Smooth muscle cell (in vitro differentiated cells): Measurements from ENCODE around the gene PMF1. TPM values are rescaled to one million over a fixed set of nuclear protein-coding genes. Genes with fewer than 3 reads are reported as not detected.

Experiments used
- polyA plus RNA-seq: library from polyadenylated mRNA; unstranded; fragments of >200 nt; fragmentation: Nextera tagmentation; extraction: Ambion mirVana; gene quantifications from 2 replicates; pipeline ENCODE4 v1.2.1, GENCODE V29; 2016
- small RNA-seq: library from RNA; depleted of rRNA; stranded (forward); fragments of <200 nt; gene quantifications from one replicate; pipeline ENCODE3, GENCODE V24; 2014
- total RNA-seq: library from RNA; depleted of rRNA; stranded (reverse); fragments of >200 nt; gene quantifications from 2 replicates; pipeline ENCODE4 v1.2.3, GENCODE V29; 2014

The PMF1 gene
- total and polyA plus RNA-seq, 2 experiments from 2014 or later, result 59.2 to 82.5 TPM

Small RNA genes lying within 50 kb of the gene (small RNA-seq; reads per million reads assigned to genes)
- gene RF00568, result not detected

Other genes starting within 250 kb of the PMF1 start
- gene ARHGEF2, start 234.5 kb upstream of the PMF1 start, total RNA-seq, result 30.2 and 58.0 TPM in 2 replicates
- 21.0 and 24.2 TPM in 2 replicates for gene ARHGEF2, start 234.5 kb upstream of the PMF1 start, polyA plus RNA-seq
- gene SSR2, start 192.1 kb upstream of the PMF1 start, total RNA-seq, result 452 and 457 TPM in 2 replicates
- 408 and 447 TPM in 2 replicates for gene SSR2, start 192.1 kb upstream of the PMF1 start, polyA plus RNA-seq
- 18.1 and 18.8 TPM in 2 replicates for gene UBQLN4, start 159.2 kb upstream of the PMF1 start, total RNA-seq
- gene UBQLN4, start 159.2 kb upstream of the PMF1 start, polyA plus RNA-seq, result 19.4 and 23.3 TPM in 2 replicates
- 32.2 and 55.1 TPM in 2 replicates for gene LAMTOR2, start 158.2 kb upstream of the PMF1 start, total RNA-seq
- gene LAMTOR2, start 158.2 kb upstream of the PMF1 start, polyA plus RNA-seq, result 146 and 156 TPM in 2 replicates
- 16.8 and 27.1 TPM in 2 replicates for gene RAB25, start 151.8 kb upstream of the PMF1 start, total RNA-seq
- gene RAB25, start 151.8 kb upstream of the PMF1 start, polyA plus RNA-seq, result 8.9 and 53.5 TPM in 2 replicates
- gene MEX3A, start 130.5 kb upstream of the PMF1 start, total RNA-seq, result 13.5 and 13.8 TPM in 2 replicates
- 10.5 and 11.0 TPM in 2 replicates for gene MEX3A, start 130.5 kb upstream of the PMF1 start, polyA plus RNA-seq
- 237 and 256 TPM in 2 replicates for gene LMNA, start 98.3 kb upstream of the PMF1 start, total RNA-seq
- gene LMNA, start 98.3 kb upstream of the PMF1 start, polyA plus RNA-seq, result 626 and 674 TPM in 2 replicates
- 2.1 and 5.0 TPM in 2 replicates for gene SEMA4A, start 59.4 kb upstream of the PMF1 start, total RNA-seq
- 2.2 and 4.2 TPM in 2 replicates for gene SEMA4A, start 59.4 kb upstream of the PMF1 start, polyA plus RNA-seq
- 11.6 and 13.9 TPM in 2 replicates for gene SLC25A44, start 18.9 kb upstream of the PMF1 start, total RNA-seq
- gene SLC25A44, start 18.9 kb upstream of the PMF1 start, polyA plus RNA-seq, result 11.4 and 17.7 TPM in 2 replicates
- 0.63 TPM in 1 of 2 replicates, not detected in the other for gene BGLAP, start 29.2 kb downstream of the PMF1 start, total RNA-seq
- 0.62 and 2.9 TPM in 2 replicates for gene BGLAP, start 29.2 kb downstream of the PMF1 start, polyA plus RNA-seq
- 1.3 and 3.0 TPM in 2 replicates for gene PAQR6, start 35.0 kb downstream of the PMF1 start, total RNA-seq
- 2.7 and 4.4 TPM in 2 replicates for gene PAQR6, start 35.0 kb downstream of the PMF1 start, polyA plus RNA-seq
- 42.8 and 47.4 TPM in 2 replicates for gene SMG5, start 69.8 kb downstream of the PMF1 start, total RNA-seq
- gene SMG5, start 69.8 kb downstream of the PMF1 start, polyA plus RNA-seq, result 42.3 and 57.2 TPM in 2 replicates
- gene TMEM79, start 71.3 kb downstream of the PMF1 start, total RNA-seq, result 2.5 and 8.9 TPM in 2 replicates
- gene TMEM79, start 71.3 kb downstream of the PMF1 start, polyA plus RNA-seq, result 6.9 and 18.9 TPM in 2 replicates
- gene GLMP, start 82.7 kb downstream of the PMF1 start, total RNA-seq, result 62.4 and 89.8 TPM in 2 replicates
- gene GLMP, start 82.7 kb downstream of the PMF1 start, polyA plus RNA-seq, result 65.0 and 85.8 TPM in 2 replicates
- not detected in 2 replicates for gene VHLL, start 86.3 kb downstream of the PMF1 start, total RNA-seq
- not detected in 2 replicates for gene VHLL, start 86.3 kb downstream of the PMF1 start, polyA plus RNA-seq
- 147 and 178 TPM in 2 replicates for gene CCT3, start 125.3 kb downstream of the PMF1 start, total RNA-seq
- gene CCT3, start 125.3 kb downstream of the PMF1 start, polyA plus RNA-seq, result 179 and 182 TPM in 2 replicates
- gene TSACC, start 125.5 kb downstream of the PMF1 start, total RNA-seq, result 0.54 and 2.9 TPM in 2 replicates
- gene TSACC, start 125.5 kb downstream of the PMF1 start, polyA plus RNA-seq, result 0.72 TPM in 1 of 2 replicates, not detected in the other
- gene RHBG, start 156.2 kb downstream of the PMF1 start, total RNA-seq, result 0.63 TPM in 1 of 2 replicates, not detected in the other
- gene RHBG, start 156.2 kb downstream of the PMF1 start, polyA plus RNA-seq, result 0.09 TPM in 1 of 2 replicates, not detected in the other